ENCODE measurements around the gene RGS17.
A peak's percentile ranks its signal among the peaks of the same experiment; 100 is the strongest.
"Not testable (repeated sequence)": the region's sequence is repeated elsewhere in the genome, so short reads cannot be mapped to it uniquely, and the experiment has no call there.

RGS17 gene

GRCh38 chr6:153028286-153028685, 102.8 kb downstream of the RGS17 start:
- DNase-seq, result no peak

DNA sequence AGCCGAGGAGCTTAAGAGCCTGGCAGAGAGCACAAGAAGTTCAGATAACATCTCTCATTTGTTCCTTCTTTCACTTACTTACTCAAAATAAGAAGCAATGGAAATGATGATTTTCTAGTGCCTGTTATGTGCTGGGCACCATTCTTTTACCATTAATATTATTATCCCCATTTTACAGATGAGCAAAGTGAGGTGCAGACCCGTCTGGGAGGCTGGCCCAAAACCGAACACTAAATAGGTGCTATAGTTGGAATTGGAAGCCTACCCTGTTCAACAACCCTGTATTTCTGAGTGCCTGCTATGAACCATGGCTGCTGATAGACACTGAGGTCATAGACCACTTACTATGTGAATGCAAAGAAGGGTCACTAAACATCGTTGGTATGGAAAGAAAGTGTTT, 103.6 kb downstream of the RGS17 start:
- no peak for DNase-seq

- no peak for DNase-seq
These were observed 106.4 kb downstream of the RGS17 start for GRCh38 chr6:153024709-153025017.

DNA sequence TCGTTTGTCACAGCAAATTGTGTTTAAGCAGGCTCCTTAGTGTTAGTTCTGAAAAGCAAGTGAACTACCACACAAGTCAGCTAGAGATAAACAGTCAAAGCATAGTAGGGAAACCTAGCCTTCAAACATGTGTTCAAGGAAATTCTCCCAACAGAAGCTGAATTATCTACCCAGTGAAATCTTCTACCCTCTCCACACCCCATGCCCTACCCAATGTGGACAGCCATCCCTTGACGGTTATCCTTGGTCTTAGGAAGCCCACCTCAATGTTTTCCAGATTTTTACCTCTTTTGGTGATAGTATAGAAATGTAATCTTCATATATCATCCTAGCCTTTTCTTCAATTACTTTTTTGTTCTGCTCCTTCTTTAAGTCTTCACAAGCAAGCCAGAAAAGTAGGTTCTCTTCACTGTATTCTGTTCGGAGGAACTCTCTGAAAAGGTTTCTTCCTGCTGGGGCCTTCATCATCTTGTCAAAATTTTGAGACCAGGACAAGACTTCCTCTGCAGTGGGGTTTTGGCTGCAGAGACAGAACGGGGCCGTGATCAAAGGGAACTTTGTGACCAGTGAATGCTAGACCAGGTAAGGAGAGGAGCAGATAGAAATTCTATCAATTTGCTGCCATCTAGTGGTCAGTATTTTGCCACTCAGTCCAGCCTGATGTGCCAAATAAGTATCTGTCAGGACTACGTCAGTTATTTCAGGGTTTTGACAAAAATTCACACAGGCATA, 106.9 kb downstream of the RGS17 start:
- DNase-seq, result no peak

DNA sequence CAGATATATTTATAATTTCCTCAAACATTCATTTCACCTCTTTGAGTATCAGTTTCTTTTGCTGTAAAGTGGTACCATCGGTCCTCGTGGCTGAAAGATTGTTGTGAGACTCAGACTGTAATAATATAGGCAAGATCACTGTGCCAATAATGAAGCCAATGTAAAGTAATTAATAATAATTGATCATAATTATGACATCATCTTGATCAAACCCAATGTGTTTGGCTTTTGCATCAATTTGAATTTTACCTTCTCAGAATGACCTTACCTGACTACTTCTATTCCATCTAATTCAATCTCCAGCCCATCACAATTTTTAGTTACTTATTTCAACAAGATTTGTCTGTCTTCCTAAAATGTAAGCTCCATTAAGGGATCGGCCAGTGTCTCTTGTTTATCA, 112.7 kb downstream of the RGS17 start:
- DNase-seq, result no peak

- no peak for DNase-seq
These were observed 114.2 kb downstream of the RGS17 start for GRCh38 chr6:153016846-153017245.

DNA sequence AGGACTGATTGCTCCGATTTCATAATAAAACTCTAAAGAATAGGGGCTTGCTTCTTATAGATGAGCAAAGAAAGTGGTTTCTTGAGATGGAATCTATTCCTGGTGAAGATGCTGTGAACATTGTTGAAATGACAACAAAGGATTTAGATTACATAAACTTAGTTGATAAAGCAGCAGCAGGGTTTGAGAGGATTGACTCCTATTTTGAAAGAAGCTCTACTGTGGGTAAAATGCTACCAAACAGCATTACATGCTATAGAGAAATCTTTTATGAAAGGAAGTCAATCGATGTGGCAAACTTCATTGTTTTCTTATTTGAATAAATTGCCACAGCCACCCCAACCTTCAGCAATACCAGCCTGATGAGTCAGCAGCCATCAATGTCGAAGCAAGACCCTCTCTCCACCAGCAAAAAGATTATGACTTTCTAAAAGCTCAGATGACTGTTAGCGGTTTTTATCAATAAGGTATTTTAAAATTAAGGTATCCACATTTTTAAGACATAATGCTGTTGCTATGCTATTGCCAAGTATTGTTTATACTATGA, 115.9 kb downstream of the RGS17 start:
- no peak for DNase-seq

DNA sequence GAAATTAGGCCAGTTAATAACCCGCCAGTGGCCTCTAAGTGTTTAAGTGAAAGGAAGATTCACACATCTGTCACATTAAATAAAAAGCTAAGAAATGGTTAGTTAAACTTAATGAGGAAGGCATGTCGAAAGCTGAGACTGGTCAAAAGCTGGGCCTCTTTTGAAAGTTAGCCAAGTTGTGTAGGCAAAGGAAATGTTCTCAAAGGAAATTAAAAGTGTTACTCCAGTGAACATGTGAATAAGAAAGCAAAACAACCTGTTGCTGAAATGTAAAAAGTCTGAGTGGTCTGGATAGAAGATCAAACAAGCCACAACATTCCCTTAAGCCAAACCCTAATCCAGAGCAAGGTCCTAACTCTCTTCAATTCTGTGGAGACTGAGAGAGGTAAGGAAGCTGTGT, 117.6 kb downstream of the RGS17 start:
- DNase-seq, result no peak

GRCh38 chr6:153012856-153013255, 118.2 kb downstream of the RGS17 start:
- no peak for DNase-seq

GRCh38 chr6:153003366-153003690, 127.8 kb downstream of the RGS17 start:
- DNase-seq, result no peak

DNA sequence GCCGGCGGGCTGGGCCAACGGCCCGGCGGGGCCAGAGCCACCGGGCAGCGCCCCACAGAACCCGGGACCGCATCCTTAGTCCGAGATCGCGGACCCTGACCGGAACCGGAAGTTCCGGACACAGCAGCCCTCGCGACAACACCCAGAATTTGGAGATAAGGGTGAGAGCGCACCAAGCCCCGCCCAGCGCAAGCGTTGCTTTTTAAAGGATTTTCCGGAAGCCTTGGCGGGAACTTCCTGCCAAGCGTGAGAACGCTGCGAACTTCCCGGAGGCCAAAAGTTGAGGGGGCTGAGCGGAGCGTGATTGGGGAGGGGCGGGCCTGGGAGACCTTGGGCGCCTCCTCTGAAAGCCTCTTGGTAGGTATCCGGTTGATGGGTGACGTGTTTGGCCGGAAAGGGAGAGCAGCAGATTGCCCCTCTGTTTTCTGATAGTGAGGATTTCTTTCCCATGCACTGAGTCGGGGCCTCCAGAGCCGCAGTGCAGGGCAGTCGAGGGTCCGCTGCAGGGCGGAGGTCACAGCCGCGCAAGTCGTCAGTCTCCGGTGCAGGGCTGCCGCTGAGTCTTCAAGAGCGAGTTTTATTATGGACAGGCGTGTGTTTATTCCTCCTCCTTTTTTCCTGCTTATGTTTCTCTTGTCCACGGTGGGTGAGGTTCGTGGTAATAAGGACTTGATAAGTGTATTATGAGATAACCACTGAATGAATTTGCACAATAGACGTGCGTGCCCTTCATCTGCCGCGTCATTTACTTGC, 128.3 kb downstream of the RGS17 start, which contains the start of gene MTRF1L:
MTRF1L (minus strand) TSS at position 97 of the 753 bp plus-strand sequence; CDS start at position 73, 24 bp downstream.
- DNase-seq, result peak; percentile 85

DNA sequence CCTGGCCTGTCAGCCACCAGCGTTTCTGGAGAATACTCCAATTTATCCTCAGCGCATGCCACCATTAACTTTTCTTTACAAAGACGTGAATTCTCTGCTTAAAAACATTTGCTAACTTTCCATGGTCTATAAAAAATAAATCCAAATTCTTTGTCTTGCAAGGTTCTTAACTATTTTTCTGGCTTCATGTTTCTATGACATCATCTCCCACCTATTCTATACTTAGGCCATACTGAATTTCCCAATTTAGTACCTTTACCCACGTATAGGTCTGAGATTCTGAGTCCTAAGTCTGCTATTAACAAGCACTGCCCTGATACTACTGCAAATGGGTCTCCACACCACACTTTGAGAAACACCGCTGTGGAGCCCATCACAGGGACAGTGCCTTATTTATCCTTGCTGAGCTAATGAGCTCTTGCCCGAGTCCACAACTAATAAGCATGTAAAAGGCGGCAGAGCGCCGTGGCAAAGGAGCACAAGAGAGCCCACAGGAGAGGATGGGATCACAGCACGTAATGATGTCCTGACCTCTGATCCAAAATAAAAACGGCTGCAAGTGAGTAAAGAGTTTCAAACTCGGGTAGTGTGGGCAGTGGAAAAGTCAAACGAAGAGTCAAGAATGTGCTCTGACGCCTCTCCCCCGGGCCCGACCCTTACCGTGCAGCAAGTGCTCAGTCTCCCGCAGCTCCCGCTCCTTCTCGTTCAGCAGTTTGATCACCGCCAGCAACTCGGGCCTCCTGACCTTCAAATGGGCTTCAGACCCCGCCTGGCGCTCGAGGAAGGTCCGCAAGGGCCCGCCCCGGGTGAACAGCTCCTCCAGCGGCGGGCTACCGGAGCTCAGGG, 129.1 kb downstream of the RGS17 start:
- DNase-seq, result no peak

DNA sequence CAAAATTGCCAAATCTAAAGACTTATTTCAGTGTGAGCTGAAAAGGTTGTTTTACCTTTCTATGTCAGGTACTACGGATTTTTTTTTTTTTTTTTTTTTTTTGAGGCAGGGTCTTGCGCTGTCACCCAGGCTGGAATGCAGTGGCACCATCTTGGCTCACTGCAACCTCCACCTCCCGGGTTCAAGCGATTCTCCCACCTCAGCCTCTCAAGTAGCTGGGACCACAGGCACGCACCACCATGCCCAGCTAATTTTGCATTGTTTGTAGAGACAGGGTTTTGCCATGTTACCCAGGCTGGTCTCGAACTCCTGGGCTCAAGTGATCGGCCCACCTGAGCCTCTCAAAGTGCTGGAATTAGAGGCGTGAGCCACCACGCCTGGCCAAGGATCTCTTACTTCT, 130.3 kb downstream of the RGS17 start:
- not testable (repeated sequence) for DNase-seq

GRCh38 chr6:153000243-153000642, 130.8 kb downstream of the RGS17 start:
- no peak for DNase-seq

- DNase-seq, result not testable (repeated sequence)
These were observed 131.5 kb downstream of the RGS17 start for GRCh38 chr6:152999538-152999937.

DNA sequence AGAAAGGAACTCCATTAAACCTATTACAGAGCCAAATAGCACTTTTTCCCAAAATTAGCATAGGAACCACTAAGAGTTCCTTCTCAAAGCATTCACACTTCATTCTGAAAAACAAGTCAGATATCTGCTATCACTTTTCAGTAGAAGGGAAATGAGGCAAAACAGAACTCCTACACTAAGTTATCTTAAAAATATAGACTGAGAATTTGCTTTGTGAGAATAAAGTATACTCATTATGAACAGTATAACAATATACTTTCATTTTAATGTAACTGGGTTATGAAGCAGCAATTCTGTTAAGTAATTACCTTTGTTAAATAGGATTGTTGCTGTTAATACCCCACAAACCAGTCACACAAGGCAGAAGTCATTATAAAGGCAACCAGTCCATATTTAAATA, 137.2 kb downstream of the RGS17 start:
- DNase-seq, result no peak

DNA sequence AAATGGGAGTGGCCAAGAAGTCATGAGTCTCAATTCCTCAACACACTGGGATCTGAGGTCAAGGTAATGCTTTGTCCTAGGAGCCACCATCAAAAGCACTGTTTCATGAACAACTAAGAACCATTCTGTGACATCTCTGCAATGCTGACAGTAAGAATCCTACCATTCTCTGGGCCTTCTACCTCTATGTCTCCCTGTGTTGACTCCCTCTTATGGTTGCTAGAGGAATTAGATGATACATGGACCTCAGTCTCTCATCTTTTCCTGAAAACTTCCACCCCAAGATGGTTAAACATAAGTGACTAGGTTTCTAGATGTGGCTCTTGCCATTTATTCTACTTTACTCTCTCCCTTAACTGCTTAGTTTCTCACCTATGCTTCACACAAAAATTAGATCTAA, 137.7 kb downstream of the RGS17 start:
- DNase-seq, result no peak

GRCh38 chr6:152986978-152987377, 144.1 kb downstream of the RGS17 start:
- no peak for DNase-seq

DNA sequence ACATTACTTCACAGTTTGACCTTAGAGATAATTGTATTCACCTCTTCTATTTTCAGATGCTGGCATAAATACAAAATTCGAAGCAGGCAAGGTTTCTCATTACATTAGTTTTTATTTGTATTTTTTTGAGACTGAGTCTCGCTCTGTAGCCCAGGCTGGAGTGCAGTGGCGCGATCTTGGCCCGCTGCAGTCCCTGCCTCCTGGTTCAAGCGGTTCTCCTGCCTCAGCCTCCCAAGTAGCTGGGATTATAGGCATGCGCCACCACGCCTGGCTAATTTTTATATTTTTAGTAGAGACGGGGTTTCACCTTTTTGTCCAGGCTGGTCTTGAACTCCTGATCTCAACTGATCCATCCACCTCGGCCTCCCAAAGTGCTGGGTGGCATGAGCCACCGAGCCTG, 145.8 kb downstream of the RGS17 start:
- not testable (repeated sequence) for DNase-seq

- no peak for DNase-seq
These were observed 146.6 kb downstream of the RGS17 start for GRCh38 chr6:152984513-152984872.

DNA sequence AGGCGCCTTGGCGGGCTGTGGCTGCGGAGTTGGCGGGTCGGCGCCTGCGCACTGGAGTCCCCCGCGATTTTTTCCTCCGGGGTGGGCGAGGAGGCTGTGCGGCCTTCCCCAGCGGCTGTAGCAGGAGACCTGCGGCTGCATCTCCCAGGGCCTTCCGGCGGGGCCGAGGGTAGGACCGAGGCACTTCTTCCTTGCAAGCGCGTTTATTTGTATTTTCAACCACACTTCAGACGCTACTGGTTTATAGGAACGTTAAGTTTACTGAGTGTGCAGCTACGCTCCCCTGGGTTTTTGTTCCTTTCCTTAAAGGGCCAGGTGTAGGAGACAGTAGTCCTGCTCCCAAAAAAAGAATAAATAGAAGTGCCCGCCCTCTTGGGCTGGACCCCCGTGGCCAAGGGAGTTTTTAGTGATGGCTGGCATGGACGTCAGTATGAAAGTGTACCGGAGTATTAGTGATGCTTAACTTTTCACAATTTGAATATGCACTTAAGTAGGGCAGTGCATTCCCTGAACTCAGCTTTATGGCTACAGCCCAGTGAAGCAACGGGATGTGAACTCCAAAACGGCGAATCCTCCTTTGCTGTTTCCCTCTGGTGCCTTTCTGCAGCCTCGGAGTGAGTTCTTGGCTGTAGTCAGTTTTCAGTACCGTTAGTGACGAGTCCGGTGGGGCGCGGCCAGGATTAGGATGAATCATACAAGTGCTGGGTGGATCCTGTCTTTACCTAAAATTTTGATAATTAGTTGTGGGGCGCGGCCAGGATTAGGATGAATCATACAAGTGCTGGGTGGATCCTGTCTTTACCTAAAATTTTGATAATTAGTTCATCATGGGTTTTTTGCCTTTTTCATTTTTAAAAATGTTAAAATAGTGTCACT, 147.2 kb downstream of the RGS17 start:
- peak; percentile 83 for DNase-seq

- peak; percentile 92 for DNase-seq
These were observed 148.0 kb downstream of the RGS17 start, which contains the start of gene FBXO5 for GRCh38 chr6:152982904-152983636. Gene FBXO5, minus strand, starts transcription at chr6:152983041. Its CDS starts 82 bp downstream, at chr6:152982959.
